NCI-H82 treated with DMSO at 0.1 percent for 48 hours (cell line): Measurements from ENCODE around the gene RPS16.

Source experiments
- DNase-seq: peaks from one replicate; lab custom pipeline; 2025; ENCODE audit not compliant: unreplicated experiment; lab: John Stamatoyannopoulos, UW

RPS16 gene

DNA sequence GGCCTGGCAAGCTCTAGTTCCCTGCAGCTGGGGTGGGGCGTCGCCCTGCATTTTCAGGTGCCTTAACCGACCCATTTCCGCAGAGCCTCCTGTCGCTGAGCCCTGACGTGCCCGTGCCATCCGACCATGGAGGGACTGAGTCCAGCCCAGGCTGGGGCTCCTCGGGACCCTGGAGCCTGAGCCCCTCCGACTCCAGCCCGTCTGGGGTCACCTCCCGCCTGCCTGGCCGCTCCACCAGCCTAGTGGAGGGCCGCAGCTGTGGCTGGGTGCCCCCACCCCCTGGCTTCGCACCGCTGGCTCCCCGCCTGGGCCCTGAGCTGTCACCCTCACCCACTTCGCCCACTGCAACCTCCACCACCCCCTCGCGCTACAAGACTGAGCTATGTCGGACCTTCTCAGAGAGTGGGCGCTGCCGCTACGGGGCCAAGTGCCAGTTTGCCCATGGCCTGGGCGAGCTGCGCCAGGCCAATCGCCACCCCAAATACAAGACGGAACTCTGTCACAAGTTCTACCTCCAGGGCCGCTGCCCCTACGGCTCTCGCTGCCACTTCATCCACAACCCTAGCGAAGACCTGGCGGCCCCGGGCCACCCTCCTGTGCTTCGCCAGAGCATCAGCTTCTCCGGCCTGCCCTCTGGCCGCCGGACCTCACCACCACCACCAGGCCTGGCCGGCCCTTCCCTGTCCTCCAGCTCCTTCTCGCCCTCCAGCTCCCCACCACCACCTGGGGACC lies 27.9 kb downstream of the RPS16 start:
- DNase-seq: no peak

- no peak for DNase-seq
Observed at GRCh38 chr19:39407410-39407659, 28.4 kb downstream of the RPS16 start.

GRCh38 chr19:39406656-39407409 lies 28.9 kb downstream of the RPS16 start, which contains the start of gene ZFP36:
Gene ZFP36, plus strand, starts transcription at chr19:39406847. Its CDS starts 58 bp downstream, at chr19:39406905.
- no peak for DNase-seq

- DNase-seq: no peak
Observed at GRCh38 chr19:39405958-39406655, 29.6 kb downstream of the RPS16 start.

GRCh38 chr19:39405261-39405957 lies 30.3 kb downstream of the RPS16 start:
- no peak for DNase-seq

DNA sequence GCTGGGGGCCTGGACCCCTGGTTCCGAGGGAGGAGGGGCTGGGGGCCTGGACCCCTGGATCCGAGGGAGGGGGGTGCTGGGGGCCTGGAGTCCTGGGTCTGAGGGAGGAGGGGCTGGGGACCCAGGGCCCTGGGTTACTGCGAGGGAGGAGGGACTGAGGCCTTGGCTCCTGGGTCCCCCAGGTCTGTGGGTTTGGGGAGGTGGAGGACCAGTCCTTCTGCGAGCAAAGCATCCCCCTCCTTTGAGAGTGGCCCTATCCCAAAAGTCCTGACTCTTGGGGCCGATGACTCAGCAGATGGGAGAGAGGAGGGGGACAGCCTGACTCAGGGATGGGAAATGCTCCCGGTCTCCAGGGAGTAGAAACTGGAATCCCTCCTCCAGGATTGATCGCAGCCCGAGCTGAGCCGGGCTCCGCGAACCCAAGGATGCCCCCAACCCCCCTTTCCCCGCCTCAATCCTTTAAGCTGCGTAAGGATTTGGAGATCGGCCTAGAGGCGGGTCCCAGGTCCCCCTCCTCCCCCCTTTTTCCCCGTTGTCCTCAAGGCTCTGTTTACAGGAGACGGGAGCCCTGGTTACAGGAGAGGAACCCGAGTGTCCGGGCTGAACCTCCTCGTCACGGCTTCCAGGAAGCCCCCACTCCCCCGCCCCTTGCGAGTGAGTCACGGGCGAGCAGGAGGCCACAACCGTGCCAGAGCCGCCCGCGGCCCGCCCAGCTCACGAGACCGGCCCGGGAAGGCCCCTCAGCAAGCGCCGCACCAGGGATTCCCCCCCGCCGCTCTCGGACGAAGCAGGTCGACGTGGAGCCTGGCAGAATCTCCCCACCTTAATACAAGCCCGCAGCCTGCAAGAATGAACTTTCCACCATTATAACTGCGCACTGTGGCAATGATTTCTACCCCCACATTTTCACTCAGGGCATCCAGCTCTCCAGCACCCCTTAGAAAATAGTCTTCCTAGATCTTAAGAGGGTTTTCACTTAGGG lies 32.1 kb downstream of the RPS16 start:
- DNase-seq: peak; percentile 94

GRCh38 chr19:39402346-39403300 lies 33.1 kb downstream of the RPS16 start:
- no peak for DNase-seq

DNA sequence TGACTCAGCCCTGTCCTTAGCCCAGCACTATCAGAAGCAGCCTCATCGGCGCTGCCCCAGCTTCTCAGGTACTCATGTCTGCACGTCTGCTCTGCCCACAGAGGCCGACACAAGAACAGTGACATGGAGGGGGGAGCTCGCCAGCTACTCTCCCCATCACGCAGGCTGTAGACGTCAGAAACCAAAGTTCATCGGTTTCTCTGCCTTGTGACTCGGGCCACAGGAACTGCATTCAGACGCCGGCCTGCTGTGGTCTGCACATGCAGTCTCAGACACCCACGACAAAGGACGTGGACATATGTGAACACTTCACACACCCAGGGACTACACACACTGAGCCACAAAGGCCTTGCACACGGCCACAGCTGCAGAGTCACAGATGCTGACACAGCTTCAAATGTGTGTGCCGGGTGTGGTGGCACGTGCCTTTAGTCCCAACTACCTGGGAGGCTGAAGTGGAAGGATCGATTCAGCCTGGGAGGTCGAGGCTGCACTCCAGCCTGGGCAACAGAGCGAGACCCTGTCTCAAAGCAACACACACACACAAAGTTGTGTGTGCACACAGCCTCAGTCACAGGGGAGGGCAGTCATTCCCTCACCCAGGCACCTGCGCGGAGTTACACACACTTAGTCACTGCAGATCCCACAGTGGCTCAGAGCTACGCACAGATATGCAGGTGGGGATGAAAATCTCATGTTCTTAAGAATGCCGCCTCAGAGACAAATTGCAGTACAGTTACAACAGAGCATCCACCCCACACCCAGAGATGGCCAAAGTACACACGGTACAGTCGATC lies 34.0 kb downstream of the RPS16 start:
- no peak for DNase-seq

DNA sequence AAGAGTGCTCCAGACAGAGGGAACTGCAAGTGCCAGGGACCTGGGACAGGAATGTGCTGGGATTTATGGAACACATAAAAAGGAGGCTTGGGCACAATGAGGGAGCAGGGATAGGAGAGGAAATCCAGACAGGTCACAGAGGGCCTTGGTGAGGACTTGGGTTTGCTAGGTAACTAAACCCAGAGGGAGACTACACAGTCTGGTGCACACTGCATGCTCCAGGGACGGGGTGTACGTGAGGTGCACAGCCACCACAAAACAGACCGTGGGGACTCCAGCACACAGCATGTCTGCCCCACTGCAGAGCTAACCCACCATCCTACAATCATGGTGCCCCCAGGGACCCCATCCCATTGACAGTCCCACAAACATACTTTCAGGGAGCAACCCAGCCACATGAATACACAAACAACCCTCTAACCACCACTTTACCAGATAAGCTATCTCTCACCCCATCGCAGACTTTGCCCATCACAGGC lies 34.6 kb downstream of the RPS16 start:
- DNase-seq: no peak

DNA sequence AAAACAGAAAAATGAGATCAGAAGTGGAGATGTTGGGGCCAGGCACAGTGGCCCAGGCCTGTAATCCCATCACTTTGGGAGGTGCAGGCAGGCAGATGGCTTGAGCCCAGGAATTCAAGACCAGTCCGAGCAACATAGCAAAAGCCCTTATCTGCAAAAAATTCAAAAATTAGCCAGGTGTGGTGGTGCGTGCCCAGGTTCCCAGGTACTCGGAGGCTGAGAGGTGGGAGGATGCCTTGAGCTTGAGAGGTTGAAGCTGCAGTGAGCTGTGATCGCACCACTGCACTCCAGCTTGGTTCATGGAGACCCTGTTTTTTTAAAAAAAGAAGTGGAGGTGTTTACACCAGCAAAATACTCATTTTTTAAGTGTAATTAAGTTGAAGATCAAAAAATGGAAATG lies 35.7 kb downstream of the RPS16 start:
- no peak for DNase-seq

- no peak for DNase-seq
Observed at GRCh38 chr19:39399668-39400050, 36.1 kb downstream of the RPS16 start.

GRCh38 chr19:39398297-39398864 lies 37.4 kb downstream of the RPS16 start:
- no peak for DNase-seq

- peak; percentile 38 for DNase-seq
Observed at GRCh38 chr19:39397360-39398296, 38.1 kb downstream of the RPS16 start.

- DNase-seq: peak; percentile 100
Observed at GRCh38 chr19:39390751-39391437, 44.9 kb downstream of the RPS16 start, which contains the start of the genes MED29 and PAF1. Gene MED29, plus strand, starts transcription at chr19:39391378. Its CDS starts 45 bp downstream, at chr19:39391423. Gene PAF1, minus strand, starts transcription at chr19:39391106. Its CDS starts 242 bp downstream, at chr19:39390864.

GRCh38 chr19:39390451-39390750 lies 45.3 kb downstream of the RPS16 start:
- DNase-seq: no peak
